Suprapubic skin (tissue), 3 donors: ENCODE results near the gene TRIP4.

Experiments used
- POLR2A ChIP-seq, 2 donors: fragments of 450-650 bp; IDR thresholded peaks; one replicate each; pipeline ENCODE4 v1.6.1; 2017; ENCODE audit warnings: antibody characterized with exemption in 2 of 2, mild to moderate bottlenecking in 2 of 2, moderate library complexity in 2 of 2
- TF ChIP-seq, protein P1 (sequence below), 2 donors: fragments of 200-600 bp in 1 of 2; fragments of 450-650 bp in 1 of 2; sonication (generic) in 1 of 2; IDR thresholded peaks; one replicate each; pipeline ENCODE4 v1.5.1; 2016 to 2019; ENCODE audit warnings: antibody characterized with exemption in 2 of 2, mild to moderate bottlenecking in 1 of 2, moderate library complexity in 1 of 2

DNA sequence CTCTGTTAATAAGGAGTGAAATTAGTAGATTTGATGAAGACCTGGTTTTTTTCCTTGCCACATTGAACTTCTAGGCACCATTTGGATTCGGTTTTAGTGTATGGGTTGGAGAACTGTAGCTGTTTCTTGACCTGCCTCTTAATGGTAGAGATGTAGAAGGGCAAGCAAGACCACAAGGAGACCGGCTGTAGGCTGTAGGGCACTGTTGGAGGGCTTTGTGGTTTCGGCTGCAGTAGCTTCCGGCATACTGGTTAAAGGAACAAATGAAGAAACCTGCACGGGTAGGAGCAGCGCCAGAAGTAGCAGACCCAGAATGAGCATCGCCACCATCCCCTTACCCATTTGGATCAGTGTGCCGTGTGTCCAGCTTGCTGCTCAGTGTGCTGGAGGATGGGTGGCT is 14.3 kb upstream of the TRIP4 start:
- no peak for TF ChIP-seq POLR2A (IDR thresholded peaks at IDR 0.05)
- TF ChIP-seq, protein P1, sequence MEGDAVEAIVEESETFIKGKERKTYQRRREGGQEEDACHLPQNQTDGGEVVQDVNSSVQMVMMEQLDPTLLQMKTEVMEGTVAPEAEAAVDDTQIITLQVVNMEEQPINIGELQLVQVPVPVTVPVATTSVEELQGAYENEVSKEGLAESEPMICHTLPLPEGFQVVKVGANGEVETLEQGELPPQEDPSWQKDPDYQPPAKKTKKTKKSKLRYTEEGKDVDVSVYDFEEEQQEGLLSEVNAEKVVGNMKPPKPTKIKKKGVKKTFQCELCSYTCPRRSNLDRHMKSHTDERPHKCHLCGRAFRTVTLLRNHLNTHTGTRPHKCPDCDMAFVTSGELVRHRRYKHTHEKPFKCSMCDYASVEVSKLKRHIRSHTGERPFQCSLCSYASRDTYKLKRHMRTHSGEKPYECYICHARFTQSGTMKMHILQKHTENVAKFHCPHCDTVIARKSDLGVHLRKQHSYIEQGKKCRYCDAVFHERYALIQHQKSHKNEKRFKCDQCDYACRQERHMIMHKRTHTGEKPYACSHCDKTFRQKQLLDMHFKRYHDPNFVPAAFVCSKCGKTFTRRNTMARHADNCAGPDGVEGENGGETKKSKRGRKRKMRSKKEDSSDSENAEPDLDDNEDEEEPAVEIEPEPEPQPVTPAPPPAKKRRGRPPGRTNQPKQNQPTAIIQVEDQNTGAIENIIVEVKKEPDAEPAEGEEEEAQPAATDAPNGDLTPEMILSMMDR (IDR thresholded peaks at IDR 0.05), result no peak
